ENCODE measurements around the gene TK1. TPM values are rescaled to one million over a fixed set of nuclear protein-coding genes. Genes with fewer than 3 reads are reported as not detected.

TK1 gene
- total RNA-seq, 2 experiments from 2014 or later = 145 to 164 TPM

DNA sequence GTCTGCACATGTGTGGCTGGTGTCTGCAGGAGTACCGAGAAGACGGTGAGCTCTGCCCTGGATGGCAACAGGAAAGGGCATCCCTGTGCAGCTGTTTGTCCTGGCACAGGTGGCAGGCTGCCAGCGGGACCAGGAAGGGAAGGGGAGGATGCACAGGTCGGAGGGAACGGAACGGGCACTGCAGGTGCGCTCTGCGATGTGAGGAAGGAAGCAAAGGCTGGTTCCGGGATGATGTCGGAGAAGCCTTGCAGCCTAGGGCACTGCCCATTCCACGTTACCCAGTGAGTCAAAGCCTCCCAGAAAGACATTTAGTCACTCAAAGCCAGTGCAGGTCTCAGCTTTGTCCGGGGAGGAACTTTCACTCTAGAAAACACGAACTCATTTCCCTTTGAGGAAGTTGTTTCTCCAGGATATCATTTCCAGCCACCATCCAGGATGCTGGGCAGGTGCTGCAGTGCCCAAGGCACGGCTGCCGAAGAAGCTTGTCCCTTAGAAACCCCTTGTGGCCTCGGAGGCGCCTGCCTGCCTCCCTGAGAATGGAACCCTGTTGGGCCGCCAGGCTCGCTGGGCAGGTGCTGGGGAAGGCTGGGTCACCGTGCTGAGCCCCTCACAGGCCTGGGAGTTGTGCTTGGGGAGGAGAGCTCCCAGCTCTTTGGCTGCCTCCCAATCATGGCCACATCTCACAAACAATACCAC, 40.1 kb upstream of the TK1 start:
- Mint-ChIP-seq H3K36me3 (peaks cover 19% of the 10 kb centered on the region), H3K9me3 (ENCODE audit: low read depth) (no peaks in the 10 kb centered on the region), H3K4me3 (no peak overlapping the region), H3K27ac (no peak overlapping the region), H3K4me1 (peaks cover 5% of the 10 kb centered on the region), H3K27me3 (peaks cover 20% of the 10 kb centered on the region)
- ATAC-seq = no peak
- CTCF ChIA-PET = interaction anchor here (2.8 kb wide), 1 partner anchor 23 kb away, joined by 24 read pairs; no protein-coding TSS in a partner anchor
- DNase-seq = no peak

GRCh38 chr17:78226055-78226758, 39.4 kb upstream of the TK1 start:
- peaks cover 5% of the 10 kb centered on the region for H3K4me1 Mint-ChIP-seq
- CTCF ChIA-PET = interaction anchor here (1.3 to 2.8 kb wide), 3 partner anchors 24 to 141 kb away, joined by 3 to 24 read pairs (median 4); no protein-coding TSS in a partner anchor

GRCh38 chr17:78225088-78225865, 38.4 kb upstream of the TK1 start:
- CTCF ChIA-PET = interaction anchor here (1.3 to 2.8 kb wide), 3 partner anchors 25 to 140 kb away, joined by 3 to 24 read pairs (median 4); no protein-coding TSS in a partner anchor
- Mint-ChIP-seq H3K9me3 (ENCODE audit: low read depth) (no peaks in the 10 kb centered on the region), H3K27ac (no peak overlapping the region), H3K4me3 (no peak overlapping the region), H3K27me3 (peaks cover 7% of the 10 kb centered on the region), H3K4me1 (peaks cover 5% of the 10 kb centered on the region), H3K36me3 (peaks cover 26% of the 10 kb centered on the region)
- DNase-seq (no peak), ATAC-seq (no peak)

More at GRCh38 chr17:78226055-78226758, 39.4 kb upstream of the TK1 start:
- no peak for DNase-seq
- H3K4me3 Mint-ChIP-seq = no peak overlapping the region
- peaks cover 17% of the 10 kb centered on the region for H3K27me3 Mint-ChIP-seq
- no peak overlapping the region for H3K27ac Mint-ChIP-seq
- no peak for ATAC-seq
- no peaks in the 10 kb centered on the region for H3K9me3 Mint-ChIP-seq (ENCODE audit: low read depth)
- peaks cover 21% of the 10 kb centered on the region for H3K36me3 Mint-ChIP-seq

DNA sequence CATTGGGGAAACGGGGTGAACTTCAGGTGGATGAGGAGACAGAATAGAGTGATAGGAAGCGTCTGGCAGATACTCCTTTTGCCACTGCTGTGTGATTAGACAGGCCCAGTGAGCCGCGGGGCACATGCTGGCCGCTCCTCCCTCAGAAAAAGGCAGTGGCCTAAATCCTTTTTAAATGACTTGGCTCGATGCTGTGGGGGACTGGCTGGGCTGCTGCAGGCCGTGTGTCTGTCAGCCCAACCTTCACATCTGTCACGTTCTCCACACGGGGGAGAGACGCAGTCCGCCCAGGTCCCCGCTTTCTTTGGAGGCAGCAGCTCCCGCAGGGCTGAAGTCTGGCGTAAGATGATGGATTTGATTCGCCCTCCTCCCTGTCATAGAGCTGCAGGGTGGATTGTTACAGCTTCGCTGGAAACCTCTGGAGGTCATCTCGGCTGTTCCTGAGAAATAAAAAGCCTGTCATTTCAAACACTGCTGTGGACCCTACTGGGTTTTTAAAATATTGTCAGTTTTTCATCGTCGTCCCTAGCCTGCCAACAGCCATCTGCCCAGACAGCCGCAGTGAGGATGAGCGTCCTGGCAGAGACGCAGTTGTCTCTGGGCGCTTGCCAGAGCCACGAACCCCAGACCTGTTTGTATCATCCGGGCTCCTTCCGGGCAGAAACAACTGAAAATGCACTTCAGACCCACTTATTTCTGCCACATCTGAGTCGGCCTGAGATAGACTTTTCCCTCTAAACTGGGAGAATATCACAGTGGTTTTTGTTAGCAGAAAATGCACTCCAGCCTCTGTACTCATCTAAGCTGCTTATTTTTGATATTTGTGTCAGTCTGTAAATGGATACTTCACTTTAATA, 37.6 kb upstream of the TK1 start:
- Mint-ChIP-seq H3K4me3 (no peak overlapping the region), H3K27me3 (peaks cover 5% of the 10 kb centered on the region), H3K4me1 (peaks cover 5% of the 10 kb centered on the region), H3K9me3 (ENCODE audit: low read depth) (no peaks in the 10 kb centered on the region), H3K36me3 (peaks cover 30% of the 10 kb centered on the region), H3K27ac (no peak overlapping the region)
- no peak for ATAC-seq
- DNase-seq = no peak
- CTCF ChIA-PET = interaction anchor here (1.1 to 2.8 kb wide), 3 partner anchors 25 to 140 kb away, joined by 3 to 24 read pairs (median 4); no protein-coding TSS in a partner anchor

GRCh38 chr17:78223765-78224164, 36.9 kb upstream of the TK1 start:
- Mint-ChIP-seq H3K27me3 (peaks cover 5% of the 10 kb centered on the region), H3K4me3 (no peak overlapping the region), H3K9me3 (ENCODE audit: low read depth) (no peaks in the 10 kb centered on the region), H3K36me3 (peaks cover 37% of the 10 kb centered on the region), H3K27ac (no peak overlapping the region), H3K4me1 (peaks cover 5% of the 10 kb centered on the region)
- CTCF ChIA-PET = interaction anchor here (0.7 to 1.2 kb wide), 3 partner anchors 27 to 351 kb away, joined by 3 to 4 read pairs (median 4); no protein-coding TSS in a partner anchor
- no peak for DNase-seq
- no peak for ATAC-seq

DNA sequence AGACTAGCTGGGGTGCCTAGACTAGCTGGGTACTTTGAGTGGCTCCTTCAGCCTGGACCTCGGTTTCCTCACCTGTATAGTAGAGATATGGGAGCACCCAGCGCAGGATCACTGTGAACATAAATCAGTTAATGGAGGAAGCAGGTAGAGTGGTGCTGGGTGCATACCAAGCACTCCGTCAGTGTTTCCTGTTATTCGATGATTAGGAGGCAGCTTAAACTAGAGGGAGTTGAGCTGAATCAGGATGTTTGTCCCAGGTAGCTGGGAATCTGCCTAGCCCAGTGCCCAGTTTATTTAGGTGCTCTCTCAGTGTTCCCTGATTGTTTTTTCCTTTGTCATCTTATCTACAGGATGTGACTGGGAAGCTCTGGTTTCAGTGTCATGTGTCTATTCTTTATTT, 36.2 kb upstream of the TK1 start:
- no peak overlapping the region for H3K27ac Mint-ChIP-seq
- no peaks in the 10 kb centered on the region for H3K9me3 Mint-ChIP-seq (ENCODE audit: low read depth)
- peaks cover 39% of the 10 kb centered on the region for H3K36me3 Mint-ChIP-seq
- peaks cover 5% of the 10 kb centered on the region for H3K4me1 Mint-ChIP-seq
- H3K4me3 Mint-ChIP-seq = no peak overlapping the region
- peaks cover 5% of the 10 kb centered on the region for H3K27me3 Mint-ChIP-seq
- DNase-seq (no peak), ATAC-seq (no peak)
- CTCF ChIA-PET = interaction anchor here (1.1 to 1.2 kb wide), 2 partner anchors 28 to 138 kb away, joined by 3 to 4 read pairs; no protein-coding TSS in a partner anchor

GRCh38 chr17:78219396-78220150, 32.7 kb upstream of the TK1 start:
- DNase-seq = no peak
- Mint-ChIP-seq H3K27me3 (no peaks in the 10 kb centered on the region), H3K4me3 (no peak overlapping the region), H3K36me3 (peaks cover 52% of the 10 kb centered on the region), H3K27ac (no peak overlapping the region), H3K4me1 (peaks cover 14% of the 10 kb centered on the region), H3K9me3 (ENCODE audit: low read depth) (no peaks in the 10 kb centered on the region)
- CTCF ChIA-PET = no interaction called here
- ATAC-seq = no peak

DNA sequence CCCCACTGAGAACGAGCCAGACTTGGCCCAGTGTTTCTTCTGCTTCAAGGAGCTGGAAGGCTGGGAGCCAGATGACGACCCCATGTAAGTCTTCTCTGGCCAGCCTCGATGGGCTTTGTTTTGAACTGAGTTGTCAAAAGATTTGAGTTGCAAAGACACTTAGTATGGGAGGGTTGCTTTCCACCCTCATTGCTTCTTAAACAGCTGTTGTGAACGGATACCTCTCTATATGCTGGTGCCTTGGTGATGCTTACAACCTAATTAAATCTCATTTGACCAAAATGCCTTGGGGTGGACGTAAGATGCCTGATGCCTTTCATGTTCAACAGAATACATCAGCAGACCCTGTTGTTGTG, 27.8 kb upstream of the TK1 start:
- Mint-ChIP-seq H3K4me3 (peak overlapping the region; percentile 98), H3K27ac (peak overlapping the region; percentile 93), H3K36me3 (peaks cover 27% of the 10 kb centered on the region), H3K27me3 (no peaks in the 10 kb centered on the region), H3K4me1 (peaks cover 17% of the 10 kb centered on the region), H3K9me3 (ENCODE audit: low read depth) (no peaks in the 10 kb centered on the region)
- CTCF ChIA-PET = interaction anchor here (0.7 to 1.4 kb wide), 2 partner anchors 36 to 38 kb away, joined by 3 read pairs; no protein-coding TSS in a partner anchor
- no peak for ATAC-seq
- no peak for DNase-seq

GRCh38 chr17:78214016-78214705, 27.3 kb upstream of the TK1 start, which contains the start of gene BIRC5:
Gene BIRC5, plus strand, starts transcription at chr17:78214253. Its CDS starts 64 bp downstream, at chr17:78214317.
- DNase-seq = peak; percentile 94
- Mint-ChIP-seq H3K4me3 (peak within 1 kb of the TSS; percentile 98), H3K9me3 (ENCODE audit: low read depth) (no peaks in the 10 kb centered on the region), H3K27me3 (no peaks in the 10 kb centered on the region), H3K36me3 (peaks cover 23% of the 10 kb centered on the region), H3K4me1 (peaks cover 17% of the 10 kb centered on the region), H3K27ac (peak within 1 kb of the TSS; percentile 93)
- CTCF ChIA-PET = interaction anchor here (1.0 to 1.4 kb wide), 3 partner anchors 12 to 194 kb away, joined by 3 to 4 read pairs (median 4); no protein-coding TSS in a partner anchor
- ATAC-seq = peak; percentile 100

DNA sequence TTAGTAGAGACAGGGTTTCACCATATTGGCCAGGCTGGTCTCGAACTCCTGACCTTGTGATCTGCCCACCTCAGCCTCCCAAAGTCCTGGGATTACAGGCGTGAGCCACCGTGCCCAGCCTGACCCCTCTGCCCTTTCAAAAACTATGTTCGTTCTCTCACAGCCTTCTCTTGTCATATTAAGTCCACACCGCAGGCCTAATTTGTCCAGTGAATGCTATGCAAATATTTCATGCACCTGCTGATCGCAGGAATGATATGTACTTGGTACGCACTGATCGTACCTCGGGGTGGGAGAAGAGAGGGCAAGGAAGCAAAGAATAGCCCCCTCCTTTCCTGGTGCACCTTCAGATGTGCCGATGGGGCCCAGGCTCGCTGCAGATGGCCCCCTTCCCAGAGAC, 24.2 kb upstream of the TK1 start:
- H3K4me3 Mint-ChIP-seq = no peak overlapping the region
- H3K27me3 Mint-ChIP-seq = no peaks in the 10 kb centered on the region
- peaks cover 11% of the 10 kb centered on the region for H3K36me3 Mint-ChIP-seq
- CTCF ChIA-PET = interaction anchor here (0.6 to 0.7 kb wide), 2 partner anchors 40 to 50 kb away, joined by 3 to 4 read pairs; no protein-coding TSS in a partner anchor
- DNase-seq = no peak
- H3K27ac Mint-ChIP-seq = no peak overlapping the region
- H3K9me3 Mint-ChIP-seq (ENCODE audit: low read depth) = no peaks in the 10 kb centered on the region
- no peak for ATAC-seq
- H3K4me1 Mint-ChIP-seq = peaks cover 11% of the 10 kb centered on the region

DNA sequence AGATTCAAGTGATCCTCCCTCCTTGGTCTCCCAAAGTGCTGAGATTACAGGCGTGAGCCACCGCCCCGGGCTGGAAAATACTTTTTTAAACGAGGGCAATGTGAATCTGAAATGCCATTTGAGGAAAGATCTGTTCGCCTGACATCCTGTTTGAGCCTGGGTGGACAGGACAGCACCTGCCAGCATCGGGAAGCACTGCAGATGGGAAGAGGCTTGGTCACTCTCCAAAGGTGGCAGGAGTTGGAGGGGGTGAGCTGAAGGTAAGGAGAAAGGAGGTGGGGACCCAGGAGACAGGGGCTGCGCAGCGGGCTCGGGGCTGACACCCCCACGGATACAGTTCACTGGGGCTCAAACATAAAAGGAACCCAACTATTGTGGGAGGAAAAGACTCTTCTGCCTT, 23.3 kb upstream of the TK1 start:
- CTCF ChIA-PET = no interaction called here
- Mint-ChIP-seq H3K4me1 (peaks cover 5% of the 10 kb centered on the region), H3K36me3 (peaks cover 5% of the 10 kb centered on the region), H3K27me3 (no peaks in the 10 kb centered on the region), H3K9me3 (ENCODE audit: low read depth) (no peaks in the 10 kb centered on the region), H3K27ac (no peak overlapping the region), H3K4me3 (no peak overlapping the region)
- ATAC-seq (no peak), DNase-seq (no peak)

All from activated CD8-positive, alpha-beta memory T cell treated with anti-CD3 and anti-CD28 coated beads, Interleukin-2, amount 10 ng/mL, durations not matched to agents 7 days and 5 days (primary cell).